Stimulated activated CD8-positive, alpha-beta memory T cell treated with anti-CD3 and anti-CD28 coated beads, Interleukin-15, amount 100 ng/mL, for 1 hour (primary cell): Measurements from ENCODE around the gene GSTM2.

Experiments
- DNase-seq: peaks from one replicate; pipeline ENCODE4 v3.0.0-alpha.2; 2020; ENCODE audit warnings: low read depth

GSTM2 gene

GRCh38 chr1:109667452-109668122, at the start of gene GSTM2:
Gene GSTM2, plus strand, starts transcription at chr1:109668057. Its CDS starts 59 bp downstream, at chr1:109668116.
- DNase-seq: peak; percentile 35

- no peak for DNase-seq
Observed at GRCh38 chr1:109618661-109619575, 48.9 kb upstream of the GSTM2 start.

DNA sequence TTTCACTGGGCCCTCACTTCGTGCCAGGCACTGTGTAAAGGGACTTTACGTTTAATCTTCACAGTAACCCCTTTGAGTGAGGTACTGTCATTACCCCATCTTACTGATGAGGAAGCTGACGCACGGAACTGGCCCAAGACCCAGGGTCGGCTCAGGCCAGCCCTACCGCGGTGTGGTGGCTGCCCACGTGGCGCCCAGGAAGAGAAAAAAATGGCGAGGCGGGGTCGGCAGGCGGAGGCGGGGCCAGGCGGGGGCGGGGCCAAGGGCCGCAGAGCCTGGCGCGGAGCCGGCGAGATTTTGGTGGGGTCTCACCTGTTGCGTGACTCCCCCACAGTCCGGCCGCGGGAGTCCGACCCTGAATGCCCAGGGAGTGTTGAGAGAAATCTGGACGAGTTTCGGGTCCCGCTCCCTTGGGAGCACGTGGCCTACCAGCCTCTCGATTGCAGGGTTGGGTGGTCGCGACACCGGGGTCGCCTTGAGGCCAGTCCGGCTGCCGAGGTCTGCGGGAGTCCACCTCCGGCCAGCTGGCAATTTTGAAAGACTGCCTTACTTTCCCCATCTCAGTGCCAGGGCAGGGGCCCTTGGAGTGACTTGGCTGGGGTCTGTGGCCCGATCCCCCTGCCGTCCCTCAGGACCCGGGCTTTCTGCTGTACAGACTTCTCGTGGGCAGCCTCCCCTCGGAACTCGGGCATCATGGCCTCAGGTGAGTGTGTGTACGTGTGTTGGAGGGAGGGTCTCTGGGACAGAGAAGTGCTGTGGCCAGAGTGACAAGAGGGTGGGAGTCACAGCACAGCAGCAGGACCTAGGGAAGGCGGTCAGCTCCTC, 48.1 kb upstream of the GSTM2 start, which contains the start of the genes AMPD2 and GNAT2:
TSS of gene AMPD2 (plus strand) at position 262 of the 825 bp plus-strand sequence. CDS start 1,339 bp downstream, outside the sequence.
TSS of gene GNAT2 (minus strand) at position 41 of the 825 bp plus-strand sequence. CDS start 6,746 bp downstream, outside the sequence.
- DNase-seq: peak; percentile 45

GRCh38 chr1:109620401-109620791, 47.5 kb upstream of the GSTM2 start:
- no peak for DNase-seq

GRCh38 chr1:109620841-109621286, 47.0 kb upstream of the GSTM2 start:
- DNase-seq: peak; percentile 91

- no peak for DNase-seq
Observed at GRCh38 chr1:109621379-109622136, 46.3 kb upstream of the GSTM2 start.

GRCh38 chr1:109622137-109622892, 45.5 kb upstream of the GSTM2 start:
- no peak for DNase-seq

DNA sequence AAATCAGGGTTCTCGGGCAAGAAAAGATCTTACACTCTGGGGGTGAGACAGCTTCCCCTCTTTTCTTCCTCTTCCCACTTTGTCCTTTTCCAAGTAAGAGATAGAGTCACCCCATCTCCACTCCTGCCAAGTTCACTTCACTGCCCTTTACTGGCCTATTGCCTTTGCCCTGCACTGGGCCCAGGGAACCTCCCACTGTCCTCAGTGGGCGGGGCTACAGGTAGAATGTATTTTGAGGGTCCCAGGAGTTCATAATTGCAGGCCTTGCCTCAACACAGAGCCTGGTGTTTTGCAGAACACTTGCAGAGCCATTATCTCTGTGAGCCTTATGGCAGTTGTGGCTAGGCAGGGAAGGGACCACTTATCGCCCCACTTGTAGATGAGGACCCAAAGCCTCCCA, 45.0 kb upstream of the GSTM2 start:
- DNase-seq: no peak

DNA sequence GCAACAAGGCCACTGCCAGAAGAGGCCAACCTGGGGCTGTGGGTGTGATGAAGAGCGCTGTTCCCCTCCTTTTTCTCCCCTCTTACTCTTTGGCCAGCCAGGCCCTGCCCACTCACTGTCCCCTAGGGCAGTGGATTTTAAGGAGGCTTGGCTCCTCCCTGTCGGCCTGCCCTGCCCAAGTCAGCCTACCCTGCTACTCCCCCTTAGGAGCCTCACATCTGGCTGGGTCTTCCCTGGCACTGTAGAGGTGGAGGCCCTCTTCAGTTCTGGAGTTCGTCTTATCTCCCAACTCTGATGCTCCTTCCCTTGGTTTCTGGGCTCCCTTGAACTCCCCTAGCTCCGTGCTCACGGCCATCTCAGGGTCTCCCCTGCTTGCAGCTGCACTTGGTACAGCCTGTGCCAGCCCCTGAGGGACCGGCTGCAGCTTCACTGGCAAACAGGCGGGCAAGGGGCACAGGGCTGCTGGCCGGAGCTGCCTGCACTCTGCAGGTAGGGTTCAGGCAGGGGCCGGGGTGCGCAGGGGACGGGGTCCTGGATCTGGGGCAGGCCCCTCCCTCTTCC, 44.2 kb upstream of the GSTM2 start:
- no peak for DNase-seq

GRCh38 chr1:109624201-109625010, 43.5 kb upstream of the GSTM2 start:
- DNase-seq: no peak

- DNase-seq: no peak
Observed at GRCh38 chr1:109625176-109625575, 42.7 kb upstream of the GSTM2 start.

DNA sequence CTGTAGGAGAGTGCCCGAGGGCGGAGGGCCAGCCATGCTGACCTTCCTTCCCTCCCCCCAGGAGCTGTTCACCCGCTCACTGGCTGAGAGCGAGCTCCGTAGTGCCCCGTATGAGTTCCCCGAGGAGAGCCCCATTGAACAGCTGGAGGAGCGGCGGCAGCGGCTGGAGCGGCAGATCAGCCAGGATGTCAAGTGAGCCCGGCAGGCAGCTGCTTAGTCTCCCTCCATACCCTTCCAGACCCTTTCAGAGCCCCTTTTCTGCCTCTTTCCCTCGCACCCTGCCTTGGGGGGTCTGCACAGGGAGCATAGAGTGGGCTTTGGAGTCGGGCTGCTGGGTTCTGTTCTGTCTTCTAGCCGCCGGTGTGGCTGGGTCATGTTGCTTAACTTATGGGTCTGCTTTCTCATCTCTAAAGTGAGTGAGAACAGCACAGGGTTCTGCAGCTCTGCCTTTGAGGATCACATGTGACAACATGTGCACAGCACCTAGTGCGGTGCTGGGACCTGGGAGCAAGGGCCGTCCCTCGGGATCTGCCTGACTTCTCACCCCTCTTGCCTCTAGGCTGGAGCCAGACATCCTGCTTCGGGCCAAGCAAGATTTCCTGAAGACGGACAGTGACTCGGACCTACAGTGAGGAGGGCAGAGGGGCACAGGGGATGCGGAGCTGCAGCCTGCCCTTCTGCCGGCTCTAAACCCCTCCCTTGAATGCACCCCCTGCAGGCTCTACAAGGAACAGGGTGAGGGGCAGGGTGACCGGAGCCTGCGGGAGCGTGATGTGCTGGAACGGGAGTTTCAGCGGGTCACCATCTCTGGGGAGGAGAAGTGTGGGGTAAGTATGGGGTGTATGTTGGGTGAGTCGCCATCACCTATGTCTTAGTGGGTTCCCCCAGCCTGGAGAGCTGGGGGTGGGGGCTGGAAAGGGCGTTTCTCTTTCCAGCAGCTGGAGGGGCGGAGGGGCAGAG, 42.0 kb upstream of the GSTM2 start:
- DNase-seq: no peak

DNA sequence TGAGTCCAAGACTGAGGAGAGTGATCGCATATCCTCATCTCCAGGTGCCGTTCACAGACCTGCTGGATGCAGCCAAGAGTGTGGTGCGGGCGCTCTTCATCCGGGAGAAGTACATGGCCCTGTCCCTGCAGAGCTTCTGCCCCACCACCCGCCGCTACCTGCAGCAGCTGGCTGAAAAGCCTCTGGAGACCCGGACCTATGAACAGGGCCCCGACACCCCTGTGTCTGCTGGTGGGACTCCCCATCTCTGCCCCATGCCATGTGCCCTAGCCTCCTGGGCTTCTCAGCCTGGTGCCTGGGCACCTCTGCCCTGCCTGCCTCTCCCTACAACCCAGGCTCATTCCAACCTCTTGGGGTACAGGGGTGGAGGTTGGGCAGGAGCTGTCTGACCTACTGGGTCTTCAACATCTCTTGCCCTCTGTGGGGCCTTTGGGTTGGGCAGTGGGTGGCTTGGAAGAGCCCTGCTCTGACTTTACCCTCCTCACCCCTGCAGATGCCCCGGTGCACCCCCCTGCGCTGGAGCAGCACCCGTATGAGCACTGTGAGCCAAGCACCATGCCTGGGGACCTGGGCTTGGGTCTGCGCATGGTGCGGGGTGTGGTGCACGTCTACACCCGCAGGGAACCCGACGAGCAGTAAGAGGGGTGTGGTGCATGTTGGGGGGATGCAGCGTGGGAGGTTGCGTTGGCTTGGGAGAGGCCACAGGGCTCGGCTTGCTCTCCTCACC, 41.0 kb upstream of the GSTM2 start:
- no peak for DNase-seq

DNA sequence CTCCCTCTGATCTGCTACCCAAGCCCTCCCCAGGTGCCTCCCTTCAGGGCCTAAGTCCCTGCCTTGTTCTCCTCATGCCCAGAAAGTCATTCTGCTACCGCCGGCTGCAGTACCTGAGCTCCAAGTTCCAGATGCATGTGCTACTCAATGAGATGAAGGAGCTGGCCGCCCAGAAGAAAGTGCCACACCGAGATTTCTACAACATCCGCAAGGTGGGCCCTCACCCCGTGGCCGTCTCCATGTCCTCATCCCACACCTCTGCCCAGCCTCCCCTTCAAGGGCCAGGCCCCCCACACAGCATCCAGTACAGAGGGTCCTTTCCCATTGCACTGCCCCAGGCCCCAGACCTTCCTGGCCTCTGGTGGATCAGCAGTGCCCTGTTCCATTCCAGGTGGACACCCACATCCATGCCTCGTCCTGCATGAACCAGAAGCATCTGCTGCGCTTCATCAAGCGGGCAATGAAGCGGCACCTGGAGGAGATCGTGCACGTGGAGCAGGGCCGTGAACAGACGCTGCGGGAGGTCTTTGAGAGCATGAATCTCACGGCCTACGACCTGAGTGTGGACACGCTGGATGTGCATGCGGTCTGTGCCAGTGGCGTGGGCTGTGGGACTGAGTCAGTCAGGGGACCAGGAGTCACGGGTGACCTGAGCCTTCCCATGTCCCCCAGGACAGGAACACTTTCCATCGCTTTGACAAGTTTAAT, 40.0 kb upstream of the GSTM2 start:
- DNase-seq: no peak

DNA sequence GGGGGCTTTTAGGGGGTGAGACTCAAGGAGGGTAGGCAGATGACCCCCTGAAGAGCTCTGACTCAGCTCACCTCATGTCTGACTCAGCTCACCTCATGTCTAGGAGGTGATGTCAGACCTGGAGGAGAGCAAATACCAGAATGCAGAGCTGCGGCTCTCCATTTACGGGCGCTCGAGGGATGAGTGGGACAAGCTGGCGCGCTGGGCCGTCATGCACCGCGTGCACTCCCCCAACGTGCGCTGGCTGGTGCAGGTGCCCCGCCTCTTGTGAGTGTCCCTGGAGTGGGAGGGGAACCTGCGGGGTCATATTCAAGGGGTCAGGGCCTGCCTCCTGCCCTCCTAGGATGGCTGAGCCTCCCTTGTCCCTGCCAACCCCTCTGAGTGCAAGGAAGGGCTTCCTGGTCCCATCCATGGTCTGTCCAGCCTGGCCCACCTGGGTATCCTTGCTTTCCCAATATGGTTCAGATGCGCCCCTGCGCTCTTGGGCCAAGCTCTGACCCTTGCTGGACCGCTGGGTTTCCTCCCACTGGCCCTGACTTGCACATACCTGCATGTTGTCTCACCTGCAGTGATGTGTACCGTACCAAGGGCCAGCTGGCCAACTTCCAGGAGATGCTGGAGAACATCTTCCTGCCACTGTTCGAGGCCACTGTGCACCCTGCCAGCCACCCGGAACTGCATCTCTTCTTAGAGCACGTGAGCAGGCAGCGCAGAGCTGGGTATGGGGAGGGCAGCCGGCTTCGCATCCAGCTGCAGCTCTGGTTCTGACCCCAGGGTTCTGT, 39.1 kb upstream of the GSTM2 start:
- no peak for DNase-seq
